ENCODE data around the gene MRPS6. TPM values are rescaled to one million over a fixed set of nuclear protein-coding genes. Genes with fewer than 3 reads are reported as not detected.

MRPS6 gene
- total and polyA plus RNA-seq, 2 of the 4 experiments (the other 2 are of a cell fraction) = 7.5 to 35.1 TPM

GRCh38 chr21:34078915-34079314, 5.5 kb downstream of the MRPS6 start:
- POLR2A ChIA-PET (ENCODE audit: unreplicated experiment) = interaction anchor here (0.6 kb wide), 1 partner anchor 1277 kb away, joined by 6 read pairs; no protein-coding TSS in a partner anchor

More at GRCh38 chr21:34078915-34079314, 5.5 kb downstream of the MRPS6 start:
- WGBS, 2 experiments (ENCODE audit: extremely low coverage in 2 of 2, insufficient read length in 1 of 2) = no CpG with 5 or more reads among the region's 2 CpGs
- DNase-seq (no peak), ATAC-seq (ENCODE audit: low read depth) (no peak)
- Histone ChIP-seq H3K27ac (ENCODE audit: insufficient read depth, low read length) (no peak overlapping the region), H3K18ac (ENCODE audit: low read depth, low read length) (no peak overlapping the region), H4K5ac (ENCODE audit: low read depth, low read length) (no peak overlapping the region), H2AK9ac (replicated peaks; ENCODE audit: low read depth, low read length, poor library complexity) (no peak overlapping the region), H2BK15ac (ENCODE audit: low read depth, low read length) (no peak overlapping the region), H2AFZ (replicated peaks; ENCODE audit: low read length, poor library complexity) (no peak overlapping the region), H2AK5ac (ENCODE audit: low read depth, low read length) (no peak overlapping the region), H3K4me2 (ENCODE audit: low read depth, low read length) (no peak overlapping the region), H3K14ac (replicated peaks; ENCODE audit: low read depth, low read length) (no peak overlapping the region), H2BK5ac (ENCODE audit: low read depth, low read length, poor library complexity, severe bottlenecking) (no peak overlapping the region), H3K23ac (ENCODE audit: low read depth, low read length) (no peak overlapping the region), H3K4me3 (ENCODE audit: insufficient read depth, low read depth, low read length) (no peak overlapping the region), H3K9ac (ENCODE audit: low read depth, low read length) (no peak overlapping the region), H3K56ac (ENCODE audit: extremely low read depth, insufficient read depth, low read length) (no peak overlapping the region), H3K4ac (ENCODE audit: low read depth, low read length) (no peak overlapping the region), H4K91ac (ENCODE audit: insufficient read depth, low read depth, low read length) (no peak overlapping the region), H3K4me1 (ENCODE audit: control insufficient read depth, insufficient read depth, low read length) (peaks cover 7% of the 10 kb centered on the region), H2BK20ac (ENCODE audit: low read depth, low read length) (no peak overlapping the region), H3K9me3 (ENCODE audit: control insufficient read depth, insufficient read depth, low read length) (no peaks in the 10 kb centered on the region), H3K79me1 (ENCODE audit: low read depth in 1 of 2, low read length in 2 of 2) (peaks cover 48 to 74% of the 10 kb centered on the region in 2 experiments), H3K27me3 (ENCODE audit: control insufficient read depth, insufficient read depth, low read length) (no peaks in the 10 kb centered on the region), H4K8ac (ENCODE audit: low read depth in 2 of 2, low read length in 2 of 2) (no peak overlapping the region), H2BK120ac (ENCODE audit: low read depth, low read length) (no peak overlapping the region), H3K9me1 (ENCODE audit: insufficient read depth, low read length) (no peaks in the 10 kb centered on the region), H3K36me3 (ENCODE audit: control insufficient read depth, insufficient read depth, low read length) (peaks cover 5% of the 10 kb centered on the region), H4K20me1 (ENCODE audit: insufficient read depth, low read length) (peaks cover 32% of the 10 kb centered on the region; the same call in 1 of the 2 replicates)
- CTCF ChIA-PET = no interaction called here
- in situ Hi-C loops (cut with MboI; ENCODE audit: low sequenced_read_pairs) (no loop called here), intact Hi-C loops (cut with micrococcal nuclease) (loop anchor here (2.0 kb wide), 1 partner anchor 18 kb away; no protein-coding TSS in a partner anchor), dilution Hi-C loops (cut with HindIII; ENCODE audit: low sequenced_read_pairs, unreplicated experiment) (no loop called here)
- no TSS peak for BruUV-seq (replicated peaks)
- no peak for TF ChIP-seq CEBPB (IDR thresholded peaks at IDR 0.05; ENCODE audit: low read depth, low read length)
- TF ChIP-seq CHD1 (IDR thresholded peaks at IDR 0.05; ENCODE audit: low read depth, low read length) = no peak
- TF ChIP-seq BHLHE40 (IDR thresholded peaks at IDR 0.05; ENCODE audit: low read depth, low read length) = no peak
- TF ChIP-seq RAD21 (IDR thresholded peaks at IDR 0.05; ENCODE audit: low read length) = no peak
- TF ChIP-seq ELK1 (IDR thresholded peaks at IDR 0.05; ENCODE audit: borderline replicate concordance, low read depth, low read length) = no peak
- TF ChIP-seq RFX5 (IDR thresholded peaks at IDR 0.05; ENCODE audit: low read depth, low read length) = no peak
- TF ChIP-seq MAZ (IDR thresholded peaks at IDR 0.05; ENCODE audit: borderline replicate concordance, low read depth, low read length) = no peak
- no peak for TF ChIP-seq SMC3 (IDR thresholded peaks at IDR 0.05; ENCODE audit: low read depth, low read length)
- TF ChIP-seq MXI1 (IDR thresholded peaks at IDR 0.05; ENCODE audit: borderline replicate concordance, low read depth, low read length) = no peak
- no peak for TF ChIP-seq FOS (IDR thresholded peaks at IDR 0.05; ENCODE audit: low read depth, low read length)
- no peak for TF ChIP-seq USF2 (IDR thresholded peaks at IDR 0.05; ENCODE audit: low read depth, low read length)
- no peak for TF ChIP-seq MAFK (IDR thresholded peaks at IDR 0.05; ENCODE audit: low read depth, low read length)
- no peak for TF ChIP-seq RCOR1 (IDR thresholded peaks at IDR 0.05; ENCODE audit: insufficient replicate concordance, low read length)
- no peak for TF ChIP-seq POLR2A (IDR thresholded peaks at IDR 0.05; ENCODE audit: low read depth, low read length)
- TF ChIP-seq NFE2L2 (IDR thresholded peaks at IDR 0.05; ENCODE audit: low read depth, low read length) = no peak
- TF ChIP-seq CTCF (conservative IDR thresholded peaks at IDR 0.05; ENCODE audit: low read depth, low read length) = no peak
